Heart left ventricle (tissue), 13 donors: Measurements from ENCODE around the gene ZC3H10.

ENCODE experiments used
- CTCF ChIP-seq, 12 donors: fragments of 200-600 bp; sonication (generic) in 4 of 12; IDR thresholded peaks; one replicate each; pipeline versions ENCODE4 v1.5.0 to v1.8.0; 2018 to 2022; ENCODE audit warnings: antibody characterized with exemption in 12 of 12, mild to moderate bottlenecking in 5 of 12
- POLR2A ChIP-seq, 2 donors: fragments of 450-650 bp; IDR thresholded peaks; one replicate each; pipeline ENCODE4 v1.6.1; 2017; ENCODE audit warnings: antibody characterized with exemption in 2 of 2, mild to moderate bottlenecking in 2 of 2, moderate library complexity in 2 of 2
- donor health status: ischemic (EF 13 %, LVEDD 7.1; RV severe dilation, severe dysfunction).
- donor health status: DM: no; HTN: yes; CAD: no.
- donor health status: DM: no; HTN: no; CAD: no.
- donor health status: ischemic (EF 25% LVEDD 6.9; RV normal size, moderate dysfunction).
- donor health status: ischemic (EF 25% LVEDD 5.7; RV mildly dilated, moderate dysfunction).
- donor health status: ischemic (EF 35%, LVEDD 5.7; RV mildly dilated, moderate dysfunction).
- donor health status: nonischemic (EF 11% LVEDD 7.7; RV severe dilation, severe dysfunction).
- donor health status: DM: yes; HTN: yes; CAD: no.
- donor health status: PGD.
- donor health status: ischemic (EF 29% LVEDD 5.4; RV normal size, mild dysfunction).
- donor health status: nonischemic (EF 23%, LVEDD 6.1; RV moderate dilation, normal function).

DNA sequence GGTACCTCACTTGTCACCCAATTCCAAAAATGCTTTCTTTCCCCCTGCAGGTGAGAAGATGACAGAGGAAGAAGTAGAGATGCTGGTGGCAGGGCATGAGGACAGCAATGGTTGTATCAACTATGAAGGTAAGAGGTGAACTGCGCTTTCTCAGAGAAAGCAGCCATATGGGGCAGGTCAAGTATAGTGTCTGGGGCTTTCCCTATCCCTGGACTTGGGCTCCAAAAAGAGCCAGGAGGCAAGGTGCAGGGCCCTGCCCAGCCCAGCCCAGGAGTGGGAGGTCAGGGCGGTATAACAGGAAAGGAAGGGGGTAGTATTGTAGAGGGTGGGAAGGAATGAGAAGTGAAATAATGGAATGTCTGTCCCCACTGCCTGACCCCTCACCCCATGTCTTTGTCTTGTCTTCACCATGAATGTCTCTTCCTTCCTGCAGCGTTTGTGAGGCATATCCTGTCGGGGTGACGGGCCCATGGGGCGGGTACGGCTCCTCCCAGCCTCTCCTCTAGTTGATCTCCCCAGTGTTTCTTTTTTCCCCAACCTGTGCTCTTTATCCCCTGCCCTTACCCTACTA is 42.2 kb downstream of the ZC3H10 start:
- no peak for TF ChIP-seq CTCF (IDR thresholded peaks at IDR 0.05)
- no peak for TF ChIP-seq POLR2A (IDR thresholded peaks at IDR 0.05)
